CD4-positive, alpha-beta T cell treated with Interleukin-4 for 4 hours (primary cell): ENCODE data around the gene SMARCA4.
"Not testable (repeated sequence)": the region's sequence is repeated elsewhere in the genome, so short reads cannot be mapped to it uniquely, and the experiment has no call there.

Experiments
- DNase-seq: peaks from one replicate; pipeline ENCODE4 v3.0.0-alpha.2; 2020

The SMARCA4 gene

GRCh38 chr19:11041194-11041593, 80.4 kb downstream of the SMARCA4 start:
- no peak for DNase-seq

DNA sequence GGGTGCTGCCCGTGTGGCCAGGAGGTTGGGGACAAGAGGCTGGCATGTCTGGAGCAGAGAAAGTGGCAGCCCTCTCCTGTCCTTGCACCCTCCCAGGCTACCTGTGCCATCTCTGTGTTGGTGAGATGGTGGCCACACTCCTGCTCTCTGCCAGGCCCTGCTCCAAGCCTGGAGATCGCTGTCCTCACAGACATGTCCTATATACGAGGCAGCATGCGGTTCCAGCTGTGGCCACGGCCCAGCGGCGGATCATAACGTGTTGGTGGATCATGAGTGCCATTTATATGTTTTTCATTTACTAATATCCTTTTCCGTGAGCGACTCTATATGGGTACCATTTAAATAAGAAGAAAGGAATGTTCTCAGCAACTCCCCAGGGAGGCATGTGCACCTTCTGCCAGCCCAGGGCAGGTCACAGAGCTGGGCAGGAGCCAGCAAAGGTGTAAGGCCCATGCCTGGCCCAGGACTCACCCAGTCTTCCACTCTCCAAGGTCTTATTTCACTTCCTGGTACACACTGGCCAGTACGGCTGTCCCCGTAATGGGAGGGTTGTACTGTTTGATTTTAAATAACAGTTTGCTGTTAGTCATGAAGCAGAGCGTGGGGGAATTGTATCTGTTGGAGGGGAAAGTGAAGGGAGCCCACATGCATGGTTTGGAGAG, 81.3 kb downstream of the SMARCA4 start:
- DNase-seq = no peak

DNA sequence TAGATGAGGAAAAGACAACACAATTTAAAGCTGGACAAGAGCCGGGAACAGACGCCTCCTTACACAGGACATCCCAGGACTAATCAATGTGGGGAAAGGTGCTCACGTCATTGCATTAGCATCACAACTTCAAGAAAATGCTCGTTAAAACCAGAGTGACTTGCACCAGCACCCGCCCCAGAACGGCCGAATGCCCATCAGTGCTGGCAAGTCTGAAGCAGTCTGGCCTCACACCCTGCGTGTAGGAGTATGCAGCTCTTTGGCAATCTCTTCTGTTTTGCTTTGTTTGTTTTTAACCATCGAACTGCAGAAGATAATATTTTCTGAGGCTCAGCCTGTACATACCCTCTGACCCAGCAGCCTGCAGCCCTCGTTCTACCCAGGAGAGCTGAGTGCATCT, 83.6 kb downstream of the SMARCA4 start:
- DNase-seq = no peak

DNA sequence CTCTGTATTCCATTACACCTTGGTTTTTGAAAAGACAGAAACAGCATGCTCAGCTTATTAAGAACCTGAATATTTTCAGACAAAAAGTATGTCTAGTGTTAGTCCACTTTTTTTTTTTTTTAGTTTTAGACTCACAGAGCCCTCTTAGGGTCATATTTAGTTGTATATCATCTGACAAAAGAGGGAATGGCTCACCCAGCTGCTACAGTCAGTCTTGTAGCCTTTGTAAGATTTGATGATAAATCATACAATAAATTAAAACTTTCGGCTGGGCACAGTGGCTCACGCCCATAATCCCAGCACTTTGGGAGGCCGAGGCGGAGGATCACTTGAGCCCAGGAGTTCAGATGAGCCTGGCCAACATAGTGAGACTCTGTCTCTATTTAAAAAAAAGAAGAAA, 84.7 kb downstream of the SMARCA4 start:
- DNase-seq = no peak

DNA sequence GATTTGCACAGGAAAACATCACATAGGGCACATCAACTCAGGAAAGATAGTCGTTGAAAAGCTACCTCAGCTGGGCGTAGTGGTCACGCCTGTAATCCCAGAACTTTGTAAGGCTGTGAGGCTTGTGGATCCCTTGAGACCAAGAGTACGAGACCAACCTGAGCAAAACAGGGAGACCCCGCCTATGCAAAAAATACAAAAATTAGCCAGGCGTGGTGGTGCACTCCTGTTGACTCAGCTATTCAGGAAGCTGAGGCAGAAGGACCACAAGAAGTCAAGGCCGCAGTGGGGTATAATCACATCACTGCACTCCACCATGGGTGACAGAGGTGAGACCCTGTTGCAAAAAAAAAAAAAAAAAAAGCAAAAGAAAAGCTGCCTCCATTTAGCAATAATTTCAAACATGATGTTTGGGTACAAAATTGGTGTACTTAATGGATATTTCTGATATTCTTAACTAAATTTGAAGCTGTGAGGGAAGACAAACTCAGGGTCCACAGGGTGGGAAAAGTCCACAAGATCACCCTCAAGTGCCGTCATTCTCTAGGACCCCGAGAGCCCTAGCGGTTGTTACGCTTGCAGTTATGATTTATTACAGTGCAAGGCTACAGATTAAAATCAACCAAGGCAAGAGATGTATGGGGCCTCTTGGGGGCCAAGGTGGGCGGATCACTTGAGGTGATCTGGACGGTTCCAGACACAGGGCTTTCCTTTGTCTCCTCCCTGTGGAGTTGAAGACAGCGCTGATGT, 86.0 kb downstream of the SMARCA4 start:
- DNase-seq = no peak

DNA sequence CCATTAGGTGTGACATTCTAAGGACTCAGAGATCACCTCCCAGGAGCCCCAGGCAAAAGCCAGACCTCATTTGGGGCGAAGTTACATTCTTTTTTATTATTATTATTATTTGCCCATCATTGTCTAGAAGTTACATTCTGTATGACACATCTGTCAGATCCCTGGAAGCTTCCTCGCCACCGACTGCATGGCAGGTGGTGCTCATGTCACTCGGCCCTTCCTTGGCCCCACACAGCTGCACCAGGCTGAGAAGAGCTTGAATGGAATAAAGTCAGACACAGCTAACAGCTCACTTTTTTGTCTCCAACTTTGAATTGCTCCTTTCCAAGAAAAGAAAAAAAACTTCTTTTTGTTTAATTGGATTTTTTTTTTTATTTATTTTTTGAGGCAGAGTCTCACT, 87.0 kb downstream of the SMARCA4 start:
- no peak for DNase-seq

DNA sequence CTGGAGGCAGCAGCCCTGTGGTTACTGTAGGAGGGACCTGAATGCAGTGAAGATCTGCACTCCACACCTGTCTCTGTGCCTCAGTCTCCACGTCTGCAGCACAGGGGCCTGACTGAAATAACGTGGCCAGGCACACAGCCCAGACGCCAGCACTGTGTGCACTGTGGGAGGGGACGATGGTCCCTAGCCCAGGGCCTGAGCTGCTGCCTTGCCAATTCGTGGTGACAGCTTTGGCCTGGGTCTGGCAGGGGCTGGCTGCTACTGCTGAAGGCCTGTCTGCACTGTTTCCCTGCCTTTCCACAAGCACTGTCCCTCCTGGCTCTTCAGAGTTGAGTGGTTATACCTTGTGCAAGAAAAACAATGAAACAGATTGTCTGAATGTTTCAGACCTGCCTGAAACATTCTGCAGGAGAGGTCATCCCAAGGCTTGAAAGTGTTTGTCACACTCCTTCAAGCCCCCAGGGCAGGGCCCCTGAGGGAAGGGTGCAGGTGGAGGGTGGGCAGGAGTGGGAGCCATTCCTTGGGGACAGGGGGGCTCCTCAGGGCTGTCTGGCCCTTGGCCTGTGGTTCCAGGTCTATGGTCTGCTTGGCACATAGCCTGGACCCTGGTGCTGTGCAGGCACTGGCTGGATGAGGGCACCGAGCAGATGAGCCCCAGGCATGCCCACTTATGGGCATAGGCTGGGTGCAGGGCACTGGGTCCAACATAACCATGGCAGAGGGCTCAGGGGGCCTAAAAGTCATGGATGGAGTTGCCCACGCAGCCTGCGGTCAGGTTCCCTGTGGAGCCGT, 89.7 kb downstream of the SMARCA4 start:
- no peak for DNase-seq

GRCh38 chr19:11053817-11054195, 93.0 kb downstream of the SMARCA4 start:
- no peak for DNase-seq

DNA sequence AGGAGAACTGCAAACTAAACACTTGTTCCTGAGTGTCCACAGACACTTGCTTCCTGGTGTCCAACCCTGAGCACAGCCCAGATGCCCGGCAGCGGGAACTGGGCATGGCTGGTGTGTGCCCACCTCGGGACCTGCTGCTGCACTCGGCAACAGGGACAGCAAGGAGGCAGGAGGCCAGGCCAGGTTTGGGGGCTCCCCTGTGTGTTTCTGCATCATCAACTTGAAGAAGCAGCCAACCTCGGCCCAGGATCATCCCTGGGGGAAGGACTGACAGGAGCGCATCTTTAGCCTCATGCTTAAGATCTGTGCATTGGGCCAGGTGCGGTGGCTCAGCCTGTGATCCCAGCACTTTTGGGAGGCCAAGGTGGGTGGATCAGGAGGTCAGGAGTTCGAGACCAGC, 93.4 kb downstream of the SMARCA4 start:
- DNase-seq = no peak

DNA sequence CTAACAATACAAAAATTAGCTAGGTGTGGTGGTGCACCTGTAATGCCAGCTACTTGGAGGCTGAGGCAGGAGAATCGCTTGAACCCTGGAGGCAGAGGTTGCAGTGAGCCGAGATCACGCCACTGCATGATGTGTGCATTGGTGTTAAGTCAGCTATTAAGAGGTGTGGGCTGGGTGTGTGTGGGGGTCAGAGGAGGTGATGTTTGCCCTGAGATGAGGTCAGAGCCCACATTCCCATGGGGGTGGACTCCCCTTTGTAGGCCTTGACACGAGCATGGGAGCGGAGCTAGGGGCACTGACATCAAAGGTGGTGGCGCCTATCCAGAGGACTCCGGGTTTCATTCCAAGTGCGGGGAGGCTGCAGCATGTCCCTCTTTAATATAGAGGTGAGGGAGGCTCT, 93.8 kb downstream of the SMARCA4 start:
- no peak for DNase-seq

- DNase-seq = no peak
Observed at GRCh38 chr19:11058246-11059030, 97.6 kb downstream of the SMARCA4 start.

- DNase-seq = no peak
Observed at GRCh38 chr19:11059511-11060358, 98.9 kb downstream of the SMARCA4 start.

- no peak for DNase-seq
Observed at GRCh38 chr19:11061952-11062351, 101.1 kb downstream of the SMARCA4 start.

- no peak for DNase-seq
Observed at GRCh38 chr19:11063434-11063833, 102.6 kb downstream of the SMARCA4 start.

DNA sequence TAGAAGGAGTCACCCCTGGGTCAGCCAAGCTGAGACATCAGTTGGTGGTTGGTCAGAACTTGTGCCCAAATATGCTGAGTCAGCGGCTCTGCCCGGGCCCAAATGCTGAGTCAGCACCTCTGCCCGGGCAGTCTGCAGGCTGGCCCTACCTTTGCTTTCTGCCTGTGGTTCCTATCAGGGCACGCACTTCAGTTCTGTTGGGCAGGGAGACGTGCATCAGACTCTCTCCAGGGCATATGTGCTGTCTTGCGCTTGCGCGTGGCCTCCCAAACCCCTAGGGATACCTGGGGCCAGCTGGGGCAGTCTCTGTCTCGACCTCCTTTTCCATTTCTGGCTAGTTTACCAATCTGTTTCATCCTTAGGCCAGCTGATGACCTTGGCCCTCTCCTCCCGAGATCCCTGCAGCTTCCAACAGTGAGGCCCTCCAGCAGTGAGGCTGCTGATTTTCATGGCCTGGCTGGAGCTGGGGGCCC, 104.0 kb downstream of the SMARCA4 start:
- no peak for DNase-seq

GRCh38 chr19:11066326-11066725, 105.5 kb downstream of the SMARCA4 start:
- no peak for DNase-seq

GRCh38 chr19:11067356-11068113, 106.7 kb downstream of the SMARCA4 start:
- no peak for DNase-seq

- DNase-seq = no peak
Observed at GRCh38 chr19:11069561-11069960, 108.7 kb downstream of the SMARCA4 start.

DNA sequence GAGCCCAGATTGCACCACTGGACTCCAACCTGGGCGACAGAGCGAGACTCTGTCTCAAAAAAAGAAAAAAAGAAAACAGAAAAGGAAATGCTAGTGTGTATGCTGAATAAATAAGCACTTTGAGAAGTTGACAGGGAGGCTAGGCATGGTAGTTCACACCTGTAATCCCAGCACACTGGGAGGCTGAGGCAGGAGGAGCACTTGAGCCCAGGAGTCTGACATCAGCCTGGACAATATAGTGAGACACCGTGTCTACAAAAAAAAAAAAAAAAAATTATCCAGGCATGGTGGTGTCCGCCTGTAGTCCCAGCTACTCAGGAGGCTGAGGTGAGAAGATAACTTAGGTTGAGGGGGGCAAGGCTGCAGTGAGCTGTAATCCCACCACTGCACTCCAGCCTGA, 109.3 kb downstream of the SMARCA4 start:
- DNase-seq = no peak

GRCh38 chr19:11073568-11073967, 112.7 kb downstream of the SMARCA4 start:
- DNase-seq = no peak

DNA sequence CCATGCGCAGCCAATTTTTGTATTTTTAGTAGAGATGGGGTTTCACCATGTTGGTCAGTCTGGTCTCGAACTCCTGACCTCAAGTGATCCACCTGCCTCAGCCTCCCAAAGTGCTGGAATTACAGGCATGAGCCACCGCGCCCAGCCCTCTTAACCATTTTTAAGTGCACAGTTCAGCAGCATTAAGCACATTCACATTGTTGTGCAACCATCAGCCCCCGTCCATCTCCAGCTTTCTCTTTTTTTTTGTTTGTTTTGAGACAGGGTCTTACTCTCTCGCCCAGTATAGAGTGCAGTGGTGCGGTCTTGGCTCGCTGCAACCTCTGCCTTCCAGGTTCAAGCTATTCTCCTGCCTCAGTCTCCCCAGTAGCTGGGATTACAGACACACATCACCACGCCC, 116.0 kb downstream of the SMARCA4 start:
- DNase-seq = not testable (repeated sequence)
